Esophagus squamous epithelium (tissue), 5 donors: ENCODE results near the gene ESYT2. TPM values are rescaled to one million over a fixed set of nuclear protein-coding genes. Genes with fewer than 3 reads are reported as not detected.
A peak's percentile ranks its signal among the peaks of the same experiment; 100 is the strongest.
"Not testable (repeated sequence)": the region's sequence is repeated elsewhere in the genome, so short reads cannot be mapped to it uniquely, and the experiment has no call there.

Experiments used
- DNase-seq: peaks from one replicate; lab custom pipeline; 2025; lab: John Stamatoyannopoulos, UW
- H3K27ac ChIP-seq, 4 donors: fragments of 200-600 bp; sonication (generic); one replicate each; pipeline ENCODE4 v1.5.1; 2016 to 2019; ENCODE audit warnings: mild to moderate bottlenecking in 1 of 4
- H3K27me3 ChIP-seq, 4 donors: fragments of 200-600 bp; sonication (generic); 1 replicate in 3 of 4; 2 replicates in 1 of 4; pipeline versions ENCODE4 v1.5.1 to v1.6.0; 2017 to 2021; ENCODE audit warnings: antibody characterized with exemption in 1 of 4
- H3K36me3 ChIP-seq, 3 donors: fragments of 200-600 bp; sonication (generic); one replicate each; pipeline ENCODE4 v1.5.1; 2016 to 2019
- H3K4me1 ChIP-seq, 3 donors: fragments of 200-600 bp; sonication (generic); one replicate each; pipeline ENCODE4 v1.5.1; 2017 to 2019
- H3K4me3 ChIP-seq, 4 donors: fragments of 200-600 bp; sonication (generic); 1 replicate in 3 of 4; 2 replicates in 1 of 4; pipeline ENCODE4 v1.5.1; 2016 to 2019; ENCODE audit warnings: mild to moderate bottlenecking in 2 of 4, moderate library complexity in 1 of 4
- H3K9me3 ChIP-seq, 3 donors: fragments of 200-600 bp; sonication (generic); one replicate each; pipeline ENCODE4 v1.5.1; 2016 to 2019
- CTCF ChIP-seq, 6 experiments: fragments of 450-650 bp in 4 of 6; fragments of 200-600 bp in 2 of 6; sonication (generic) in 2 of 6; IDR thresholded peaks; one replicate each; pipeline ENCODE4 v1.5.1; 2016 to 2019; ENCODE audit warnings: antibody characterized with exemption in 6 of 6, mild to moderate bottlenecking in 4 of 6, moderate library complexity in 4 of 6
- POLR2A ChIP-seq, 4 donors: fragments of 450-650 bp; IDR thresholded peaks; one replicate each; pipeline ENCODE4 v1.6.1; 2017; ENCODE audit warnings: antibody characterized with exemption in 4 of 4, mild to moderate bottlenecking in 4 of 4, moderate library complexity in 3 of 4
- whole genome bisulfite sequencing, 2 donors: methylation state at CpG; one replicate each; pipeline ENCODE4 v1.1.5; 2018; 5-methylcytosine and 5-hydroxymethylcytosine counted together
- intact Hi-C: fragments of 100-400 bp; cut with DNase I; formaldehyde crosslinking; loops from one replicate; pipeline ENCODE4 v1.15.0; 2022
- total RNA-seq, 4 donors: library from RNA; depleted of rRNA; stranded (reverse); fragments of >200 nt; gene quantifications; one replicate each; pipeline ENCODE4 v1.1.0, GENCODE V29; 2016
- donor health status: DM: yes; HTN: yes; CAD: no.

The ESYT2 gene
- total RNA-seq, 4 donors from 2014 or later: 52.1 to 94.2 (median 60.5) TPM

GRCh38 chr7:158863611-158864506 is 34.5 kb upstream of the ESYT2 start:
- DNase-seq: no peak
- no peaks in the 10 kb centered on the region for H3K36me3 ChIP-seq
- intact Hi-C loops: no loop called here
- no peaks in the 10 kb centered on the region for H3K27me3 ChIP-seq
- TF ChIP-seq POLR2A (IDR thresholded peaks at IDR 0.05) (peak in 1 of 4 donors; percentile 33), CTCF (IDR thresholded peaks at IDR 0.05) (no peak)
- 10 to 12% methylated on average over 11 to 12 of the region's 45 CpGs for WGBS, 2 donors
- no peaks in the 10 kb centered on the region for H3K9me3 ChIP-seq
- H3K4me1 ChIP-seq: peaks cover 0 to 36% (median 4%) of the 10 kb centered on the region in 3 donors
- peak overlapping the region; percentile 45 to 81 (median 64) for H3K4me3 ChIP-seq
- H3K27ac ChIP-seq: peak overlapping the region; percentile 83 to 91 (median 90)

GRCh38 chr7:158862985-158863610 is 33.8 kb upstream of the ESYT2 start:
- H3K36me3 ChIP-seq, DNase-seq, H3K27me3 ChIP-seq, intact Hi-C loops, H3K9me3 ChIP-seq: not testable (repeated sequence)
- H3K27ac ChIP-seq: peak overlapping the region; percentile 83 to 91 (median 90)
- peak overlapping the region; percentile 45 to 81 (median 64) for H3K4me3 ChIP-seq
- WGBS, 2 donors: 88 to 93% methylated on average over 9 of the region's 13 CpGs
- peaks cover 0 to 44% (median 4%) of the 10 kb centered on the region in 3 donors for H3K4me1 ChIP-seq

- intact Hi-C loops: no loop called here
- Histone ChIP-seq H3K36me3 (no peaks in the 10 kb centered on the region), H3K27me3 (no peaks in the 10 kb centered on the region), H3K27ac (peak overlapping the region in 3 of 4 donors; percentile 37 to 91 (median 90)), H3K4me3 (no peak overlapping the region), H3K9me3 (no peaks in the 10 kb centered on the region), H3K4me1 (peaks cover 0 to 54% (median 13%) of the 10 kb centered on the region in 3 donors)
- DNase-seq: no peak
- 81 to 83% methylated on average over 9 to 11 of the region's 11 CpGs for WGBS, 2 donors
- TF ChIP-seq CTCF (IDR thresholded peaks at IDR 0.05) (no peak), POLR2A (IDR thresholded peaks at IDR 0.05) (no peak)
Measured at GRCh38 chr7:158861936-158862704, 32.8 kb upstream of the ESYT2 start.

- intact Hi-C loops: no loop called here
- no peaks in the 10 kb centered on the region for H3K27me3 ChIP-seq
- no peak for DNase-seq
- H3K27ac ChIP-seq: peak overlapping the region in 3 of 4 donors; percentile 36 to 57 (median 44)
- H3K36me3 ChIP-seq: no peaks in the 10 kb centered on the region
- peaks cover 0 to 58% (median 14%) of the 10 kb centered on the region in 3 donors for H3K4me1 ChIP-seq
- H3K9me3 ChIP-seq: no peaks in the 10 kb centered on the region
- H3K4me3 ChIP-seq: no peak overlapping the region
- no peak for TF ChIP-seq POLR2A (IDR thresholded peaks at IDR 0.05)
- TF ChIP-seq CTCF (IDR thresholded peaks at IDR 0.05): no peak
- 68 to 73% methylated on average over 15 of the region's 15 CpGs for WGBS, 2 donors
Measured at GRCh38 chr7:158861004-158861787, 31.9 kb upstream of the ESYT2 start.

- Histone ChIP-seq H3K27me3 (no peaks in the 10 kb centered on the region), H3K9me3 (no peaks in the 10 kb centered on the region), H3K4me3 (no peak overlapping the region), H3K27ac (peak overlapping the region in 2 of 4 donors; percentile 29 to 51), H3K36me3 (no peaks in the 10 kb centered on the region), H3K4me1 (peaks cover 0 to 60% (median 14%) of the 10 kb centered on the region in 3 donors)
- no peak for TF ChIP-seq CTCF (IDR thresholded peaks at IDR 0.05)
- TF ChIP-seq POLR2A (IDR thresholded peaks at IDR 0.05): no peak
- intact Hi-C loops: no loop called here
- DNase-seq: no peak
- WGBS, 2 donors: 86 to 89% methylated on average over 1 of the region's 1 CpG
Measured at GRCh38 chr7:158860394-158860793, 31.1 kb upstream of the ESYT2 start.
